Measurements from ENCODE around the gene LEF1.

- TF ChIP-seq, protein P1, sequence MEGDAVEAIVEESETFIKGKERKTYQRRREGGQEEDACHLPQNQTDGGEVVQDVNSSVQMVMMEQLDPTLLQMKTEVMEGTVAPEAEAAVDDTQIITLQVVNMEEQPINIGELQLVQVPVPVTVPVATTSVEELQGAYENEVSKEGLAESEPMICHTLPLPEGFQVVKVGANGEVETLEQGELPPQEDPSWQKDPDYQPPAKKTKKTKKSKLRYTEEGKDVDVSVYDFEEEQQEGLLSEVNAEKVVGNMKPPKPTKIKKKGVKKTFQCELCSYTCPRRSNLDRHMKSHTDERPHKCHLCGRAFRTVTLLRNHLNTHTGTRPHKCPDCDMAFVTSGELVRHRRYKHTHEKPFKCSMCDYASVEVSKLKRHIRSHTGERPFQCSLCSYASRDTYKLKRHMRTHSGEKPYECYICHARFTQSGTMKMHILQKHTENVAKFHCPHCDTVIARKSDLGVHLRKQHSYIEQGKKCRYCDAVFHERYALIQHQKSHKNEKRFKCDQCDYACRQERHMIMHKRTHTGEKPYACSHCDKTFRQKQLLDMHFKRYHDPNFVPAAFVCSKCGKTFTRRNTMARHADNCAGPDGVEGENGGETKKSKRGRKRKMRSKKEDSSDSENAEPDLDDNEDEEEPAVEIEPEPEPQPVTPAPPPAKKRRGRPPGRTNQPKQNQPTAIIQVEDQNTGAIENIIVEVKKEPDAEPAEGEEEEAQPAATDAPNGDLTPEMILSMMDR (IDR thresholded peaks at IDR 0.05), result no peak
- TF ChIP-seq EZH2 (IDR thresholded peaks at IDR 0.05; ENCODE audit: borderline replicate concordance, insufficient read depth, low read depth, low read length, poor library complexity, severe bottlenecking), result no peak
Measured at GRCh38 chr4:108058685-108059440, 109.9 kb downstream of the LEF1 start.

Data from B cell (primary cell).